GM13976 (cell line): Measurements from ENCODE around the gene ZDHHC3.

Source experiments
- DNase-seq: peaks from one replicate; pipeline ENCODE4 v3.0.0; 2012; ENCODE audit warnings: low spot score
- CTCF ChIP-seq: IDR thresholded peaks from 2 replicates; pipeline ENCODE4 v1.5.1; 2012; ENCODE audit warnings: borderline replicate concordance, mild to moderate bottlenecking; ENCODE audit not compliant: insufficient read depth; ENCODE audit errors: extremely low read depth, missing control alignments, control extremely low read depth
- in situ Hi-C: fragments of 300-500 bp; cut with MboI; formaldehyde crosslinking; loops from one replicate; pipeline ENCODE4 v1.12.0; 2022; ENCODE audit warnings: low sequenced_read_pairs, mixed read lengths, inconsistent platforms; ENCODE audit not compliant: unreplicated experiment

Gene ZDHHC3

GRCh38 chr3:44887101-44887500 lies 88.9 kb downstream of the ZDHHC3 start:
- DNase-seq: no peak

GRCh38 chr3:44886561-44886960 lies 89.4 kb downstream of the ZDHHC3 start:
- TF ChIP-seq CTCF: no peak
- in situ Hi-C loops: no loop called here
- DNase-seq: no peak

More at GRCh38 chr3:44887101-44887500, 88.9 kb downstream of the ZDHHC3 start:
- in situ Hi-C loops: no loop called here
- TF ChIP-seq CTCF: no peak

- in situ Hi-C loops: no loop called here
- no peak for DNase-seq
- TF ChIP-seq CTCF: no peak
Observed at GRCh38 chr3:44885618-44886017, 90.4 kb downstream of the ZDHHC3 start.

GRCh38 chr3:44883999-44884431 lies 92.0 kb downstream of the ZDHHC3 start:
- no peak for TF ChIP-seq CTCF
- in situ Hi-C loops: no loop called here
- DNase-seq: no peak

- no peak for TF ChIP-seq CTCF
- in situ Hi-C loops: no loop called here
- DNase-seq: no peak
Observed at GRCh38 chr3:44883213-44883955, 92.6 kb downstream of the ZDHHC3 start.

- DNase-seq: no peak
- TF ChIP-seq CTCF: no peak
- in situ Hi-C loops: no loop called here
Observed at GRCh38 chr3:44880284-44880683, 95.7 kb downstream of the ZDHHC3 start.

GRCh38 chr3:44877333-44877732 lies 98.6 kb downstream of the ZDHHC3 start:
- no peak for TF ChIP-seq CTCF
- in situ Hi-C loops: no loop called here
- no peak for DNase-seq
